Nucleus accumbens (tissue), 56 donors: ENCODE data around the gene AGTRAP.

Experiments used
- DNase-seq, 56 donors: peaks; one replicate each; lab custom pipeline; 2025; lab: John Stamatoyannopoulos, UW

AGTRAP gene

DNA sequence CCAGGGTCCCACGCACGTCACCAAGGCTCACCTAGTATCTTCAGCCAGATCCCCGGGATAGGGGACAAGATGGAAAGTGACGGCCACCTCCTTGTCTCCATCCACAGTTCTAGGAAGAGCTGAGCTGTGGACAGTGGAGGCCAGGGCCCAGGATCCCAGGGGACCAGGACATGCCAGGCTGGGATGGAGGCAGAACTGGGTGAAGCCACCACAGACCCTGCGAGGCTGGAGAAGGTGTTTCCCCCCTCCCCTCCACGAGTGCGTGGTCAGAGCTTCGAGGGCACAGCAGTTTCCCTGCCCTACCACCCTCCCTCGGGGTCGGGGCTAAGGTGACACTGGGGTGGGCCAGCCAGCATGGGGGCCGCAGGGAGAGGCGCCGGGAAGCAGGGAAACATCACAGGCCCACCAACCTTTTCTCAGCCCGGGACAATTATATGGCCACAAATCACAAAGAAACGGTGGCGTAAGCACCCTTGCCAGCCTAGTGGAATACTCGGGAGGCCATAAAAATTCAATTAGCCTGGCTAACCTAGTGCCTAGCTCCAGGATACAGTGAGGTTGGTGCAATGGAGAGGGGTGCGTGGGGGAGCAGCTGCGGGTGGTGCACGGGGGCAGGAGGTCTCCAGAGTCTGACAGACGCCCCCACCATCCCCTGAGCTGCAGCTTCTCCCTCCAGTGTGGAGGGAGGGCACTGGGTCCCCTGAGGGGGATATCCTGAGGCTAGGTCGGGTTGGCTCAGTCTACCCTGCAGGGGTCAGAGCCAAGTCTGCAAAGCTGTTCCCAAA lies 31.1 kb upstream of the AGTRAP start:
- no peak for DNase-seq

DNA sequence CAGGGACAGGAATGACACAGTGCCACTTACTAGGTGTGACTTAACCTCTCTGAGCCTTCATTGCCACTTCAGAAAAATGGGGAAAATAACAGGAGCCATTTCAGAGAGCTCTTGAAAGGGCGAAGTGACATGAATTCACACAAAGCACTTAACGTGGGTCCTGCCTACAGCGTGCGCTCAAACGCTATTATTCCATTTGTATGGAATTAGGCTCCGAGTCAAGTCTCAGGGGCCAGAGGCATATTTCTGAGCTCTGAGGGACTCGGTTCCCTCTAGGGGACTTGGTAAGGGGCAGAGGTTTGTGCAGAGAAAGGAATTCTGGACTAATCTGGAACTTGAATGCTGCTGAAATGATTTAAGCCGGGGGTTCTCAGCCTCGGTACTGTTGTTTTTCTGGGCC lies 30.3 kb upstream of the AGTRAP start:
- DNase-seq = no peak

DNA sequence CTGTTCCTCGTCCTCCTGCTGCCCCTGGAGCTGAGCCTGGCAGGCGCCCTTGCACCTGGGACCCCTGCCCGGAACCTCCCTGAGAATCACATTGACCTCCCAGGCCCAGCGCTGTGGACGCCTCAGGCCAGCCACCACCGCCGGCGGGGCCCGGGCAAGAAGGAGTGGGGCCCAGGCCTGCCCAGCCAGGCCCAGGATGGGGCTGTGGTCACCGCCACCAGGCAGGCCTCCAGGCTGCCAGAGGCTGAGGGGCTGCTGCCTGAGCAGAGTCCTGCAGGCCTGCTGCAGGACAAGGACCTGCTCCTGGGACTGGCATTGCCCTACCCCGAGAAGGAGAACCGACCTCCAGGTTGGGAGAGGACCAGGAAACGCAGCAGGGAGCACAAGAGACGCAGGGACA lies 29.6 kb upstream of the AGTRAP start:
- DNase-seq = no peak

DNA sequence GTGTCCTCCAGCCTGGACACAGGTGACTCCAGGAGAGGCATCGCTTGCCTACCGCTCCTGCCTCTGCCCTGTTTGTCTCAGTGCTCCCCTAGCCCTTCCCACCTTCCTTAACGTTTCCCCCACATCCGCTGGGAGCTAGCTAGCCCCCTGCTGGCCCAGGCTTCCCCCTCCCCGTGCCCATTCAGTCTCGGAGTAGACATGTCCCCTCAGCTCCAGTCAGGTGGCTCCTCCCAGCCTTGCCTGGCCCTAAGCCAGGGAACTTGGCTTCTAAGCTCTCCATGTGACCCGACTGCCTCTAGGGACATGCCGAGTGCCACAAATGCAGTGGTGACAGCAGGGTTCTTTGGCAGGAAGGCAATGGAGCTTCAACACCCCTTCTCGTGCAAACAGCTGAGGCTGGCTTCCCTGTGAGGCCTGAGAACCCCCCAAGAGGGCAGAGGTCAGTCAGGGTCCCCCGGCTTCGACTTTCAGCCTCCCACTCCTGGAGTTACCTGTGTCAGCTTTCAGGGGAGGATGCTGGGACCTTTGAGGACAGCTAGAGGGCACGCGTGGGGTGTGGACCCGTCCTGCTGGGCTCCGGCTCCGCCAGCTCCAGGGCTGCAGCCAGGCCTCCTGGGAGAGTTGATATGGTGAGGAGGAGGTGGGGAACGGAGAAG lies 28.2 kb upstream of the AGTRAP start:
- peak in 11 of 56 donors; percentile 5 to 47 (median 21) for DNase-seq

DNA sequence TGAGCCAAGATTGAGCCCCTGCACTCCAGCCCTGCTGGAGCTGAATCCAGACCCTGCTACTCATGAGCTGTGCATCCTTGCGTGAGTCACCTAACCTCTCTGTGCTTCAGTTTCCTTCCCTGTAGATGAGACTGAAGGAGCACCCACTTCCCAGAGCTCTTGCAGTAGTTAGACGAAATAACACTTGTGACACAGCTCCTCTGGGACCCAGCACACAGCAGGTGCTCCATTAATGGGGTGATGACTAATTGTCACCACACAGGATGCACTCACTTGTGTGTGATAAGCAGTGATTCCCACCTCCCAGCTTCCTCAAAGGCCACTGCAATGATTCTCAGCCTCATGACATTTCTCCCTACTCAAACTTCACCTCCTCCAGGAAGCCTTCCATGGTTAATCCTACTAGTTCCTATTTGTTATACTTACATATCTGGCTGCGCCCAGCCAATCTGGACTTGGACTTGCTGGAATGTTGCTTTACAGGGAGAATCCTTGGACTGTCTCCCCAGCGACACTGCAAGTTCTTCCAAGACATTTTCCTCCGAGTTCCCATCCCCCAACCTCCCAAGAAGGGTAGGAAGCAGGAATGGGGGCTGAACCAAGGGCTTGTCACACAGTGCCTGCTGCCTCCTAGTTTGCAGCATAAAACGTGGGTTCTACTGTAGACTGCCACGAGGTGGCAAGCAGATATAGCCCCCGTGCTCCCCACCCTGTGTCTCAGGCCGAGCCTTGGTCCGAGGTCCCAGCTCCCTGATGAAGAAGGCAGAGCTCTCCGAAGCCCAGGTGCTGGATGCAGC lies 27.2 kb upstream of the AGTRAP start:
- DNase-seq = peak in 5 of 56 donors; percentile 17 to 54 (median 24)

DNA sequence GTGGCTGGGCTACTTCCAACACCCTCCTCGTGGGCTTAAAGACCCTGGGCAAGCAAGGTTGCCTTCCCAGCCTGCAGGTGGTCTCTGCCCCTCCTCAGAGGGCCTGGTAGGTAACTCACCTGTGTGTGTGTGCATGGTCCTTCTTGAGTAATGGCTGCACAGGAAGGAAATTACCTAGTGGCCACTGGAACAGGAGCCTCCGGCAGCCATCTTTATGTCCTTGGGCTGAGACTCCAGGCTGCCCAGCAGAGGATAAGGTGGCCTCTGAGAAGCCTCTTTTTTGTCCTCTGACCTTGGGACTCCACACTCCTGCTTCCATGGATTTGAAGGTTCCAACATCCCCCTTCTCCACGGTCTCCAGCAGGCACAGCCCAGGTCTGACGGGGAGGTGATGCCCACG lies 24.4 kb upstream of the AGTRAP start:
- no peak for DNase-seq

DNA sequence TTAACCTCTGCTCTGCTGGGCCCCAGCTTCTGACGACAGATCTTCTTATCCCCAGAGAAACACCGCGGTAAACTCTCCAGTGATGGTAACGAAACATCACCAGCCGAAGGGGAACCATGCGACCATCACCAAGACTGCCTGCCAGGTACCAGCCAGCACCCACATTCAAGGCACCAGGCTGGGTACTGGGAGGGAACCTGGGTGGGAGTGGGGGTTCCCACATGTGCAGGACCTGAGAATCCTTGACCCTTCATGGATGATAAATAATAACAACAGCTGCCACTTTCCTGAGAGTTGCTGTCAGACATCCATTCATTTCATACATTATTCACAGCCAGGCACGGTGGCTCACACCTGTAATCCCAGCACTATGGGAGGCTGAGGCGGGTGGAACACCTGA lies 23.7 kb upstream of the AGTRAP start:
- DNase-seq = no peak

DNA sequence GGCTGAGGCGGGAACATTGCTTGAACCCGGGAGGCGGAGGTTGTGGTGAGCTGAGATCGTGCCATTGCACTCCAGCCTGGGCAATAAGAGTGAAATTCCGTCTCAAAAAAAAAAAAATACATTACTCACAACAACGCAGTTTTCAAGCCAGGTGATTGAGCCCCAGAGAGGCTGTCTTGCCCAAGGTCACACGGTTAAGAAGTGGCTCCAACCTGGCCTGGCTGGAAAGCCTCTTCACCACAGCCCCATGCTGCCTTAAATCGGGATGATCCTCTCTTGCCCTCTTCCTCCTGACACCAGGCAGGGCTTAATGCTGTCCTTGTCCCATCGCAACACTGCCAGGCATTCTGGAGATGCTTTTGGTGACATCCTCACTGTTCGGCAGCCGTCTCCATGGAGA lies 22.8 kb upstream of the AGTRAP start:
- no peak for DNase-seq

DNA sequence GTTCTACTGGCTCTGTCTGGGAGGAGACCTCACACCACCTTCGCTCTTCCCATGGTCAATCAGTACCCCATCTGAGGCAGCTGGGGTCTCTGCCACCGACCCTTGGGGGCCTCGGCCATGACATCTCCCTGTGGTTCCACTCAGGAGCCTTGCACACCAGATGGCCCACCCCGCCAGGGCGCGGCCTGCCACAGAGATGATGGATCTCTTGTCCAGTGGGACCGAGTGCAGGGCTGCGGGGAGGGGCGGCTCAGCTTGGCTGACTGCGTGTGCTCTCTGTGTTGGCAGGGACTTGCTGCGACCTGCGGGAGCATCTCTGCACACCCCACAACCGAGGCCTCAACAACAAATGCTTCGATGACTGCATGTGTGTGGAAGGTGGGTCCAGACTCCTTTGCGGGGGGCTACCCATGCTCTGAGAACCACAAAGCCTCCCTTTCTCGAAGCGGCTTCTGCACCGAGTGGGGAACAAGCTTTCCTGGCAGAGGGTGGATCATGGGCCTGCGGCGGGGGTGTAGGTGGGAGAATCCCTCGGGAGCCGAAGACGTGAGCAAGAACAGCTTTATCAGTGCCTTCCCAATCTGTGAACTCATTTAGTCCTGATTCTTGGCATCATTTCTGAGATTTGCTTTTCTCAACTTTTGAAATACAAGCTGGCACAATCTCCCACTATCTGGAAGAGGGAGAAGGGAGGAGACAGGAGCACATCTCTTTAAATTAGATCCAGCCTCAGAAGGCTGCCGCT lies 20.9 kb upstream of the AGTRAP start:
- DNase-seq = no peak

DNA sequence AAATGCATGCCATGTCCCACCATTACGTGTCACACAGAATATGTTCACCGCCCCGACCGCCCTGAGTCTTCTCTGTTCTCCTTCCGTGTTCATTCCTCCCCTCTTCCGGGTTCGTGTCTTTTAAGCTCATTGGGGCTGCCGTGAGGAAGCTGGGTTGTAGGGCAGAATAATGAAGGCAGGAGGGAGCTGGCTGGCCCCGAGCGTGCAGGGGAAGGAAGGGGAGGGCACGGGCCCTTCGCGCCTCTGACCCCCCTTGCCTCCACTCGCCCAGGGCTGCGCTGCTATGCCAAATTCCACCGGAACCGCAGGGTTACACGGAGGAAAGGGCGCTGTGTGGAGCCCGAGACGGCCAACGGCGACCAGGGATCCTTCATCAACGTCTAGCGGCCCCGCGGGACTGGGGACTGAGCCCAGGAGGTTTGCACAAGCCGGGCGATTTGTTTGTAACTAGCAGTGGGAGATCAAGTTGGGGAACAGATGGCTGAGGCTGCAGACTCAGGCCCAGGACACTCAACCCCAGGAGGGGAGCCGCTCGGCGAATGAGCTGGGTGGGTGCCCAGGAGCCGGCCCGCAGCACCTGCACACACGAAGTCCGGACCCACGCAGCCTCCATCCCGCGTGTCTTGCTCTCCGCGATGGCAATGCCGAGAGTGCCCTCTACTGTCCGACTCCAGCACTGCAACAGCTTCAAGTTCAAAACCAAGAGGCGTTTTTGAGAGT lies 16.5 kb upstream of the AGTRAP start:
- DNase-seq = peak in 54 of 56 donors; percentile 14 to 92 (median 67)

DNA sequence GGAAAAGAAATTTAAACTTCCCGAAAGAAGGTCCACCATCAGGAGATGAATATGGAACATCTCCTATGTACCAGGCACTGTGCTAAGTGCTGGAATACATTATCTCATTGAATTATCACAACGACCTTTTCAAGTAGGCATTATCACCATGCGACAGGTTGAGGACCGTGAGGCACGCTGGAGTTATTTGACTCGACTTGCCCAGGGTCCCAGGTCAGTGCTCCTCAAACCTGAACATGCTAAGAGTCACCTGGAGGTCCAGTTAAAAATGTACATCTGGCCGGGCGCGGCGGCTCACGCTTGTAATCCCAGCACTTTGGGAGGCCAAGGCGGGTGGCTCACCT lies 15.9 kb upstream of the AGTRAP start:
- DNase-seq = no peak

DNA sequence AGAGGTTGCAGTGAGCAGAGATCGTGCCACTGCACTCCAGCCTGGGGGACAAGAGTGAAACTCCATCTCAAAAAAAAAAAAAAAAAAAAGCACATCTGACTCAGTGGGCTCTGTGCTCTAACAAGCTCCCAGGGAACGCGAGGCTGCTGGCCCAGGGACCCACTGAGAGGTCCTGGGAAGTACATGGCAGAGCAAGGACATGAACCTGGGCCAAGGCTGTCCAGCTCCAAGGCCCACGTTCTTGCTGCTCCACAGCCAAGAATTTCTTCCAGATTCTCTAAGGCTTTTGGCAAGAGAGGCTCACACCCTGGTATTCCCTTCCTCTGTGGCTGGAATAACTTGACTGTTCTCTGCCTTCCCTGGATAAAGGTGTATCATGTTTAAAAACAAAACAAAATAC lies 15.4 kb upstream of the AGTRAP start:
- DNase-seq = peak in 17 of 56 donors; percentile 4 to 54 (median 32)

DNA sequence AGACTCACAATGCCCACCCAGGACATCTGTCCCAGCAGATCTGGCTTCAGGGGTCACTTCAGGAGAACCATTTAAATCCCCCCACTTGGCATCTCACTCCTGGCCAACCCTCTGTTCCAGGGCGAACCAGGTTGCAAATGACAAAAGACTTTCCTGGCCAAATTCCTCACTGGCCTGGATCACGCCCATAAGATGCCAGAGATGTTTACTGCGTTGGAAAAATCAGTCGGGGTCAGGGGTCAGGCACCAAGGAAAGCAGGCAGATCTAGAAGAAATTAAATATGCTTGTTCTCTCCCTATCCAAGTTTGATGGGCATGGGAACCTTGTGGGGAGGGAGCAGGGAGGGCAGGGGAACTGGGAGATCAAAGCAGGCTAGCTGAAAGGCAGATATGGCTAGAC lies 14.6 kb upstream of the AGTRAP start:
- DNase-seq = no peak

DNA sequence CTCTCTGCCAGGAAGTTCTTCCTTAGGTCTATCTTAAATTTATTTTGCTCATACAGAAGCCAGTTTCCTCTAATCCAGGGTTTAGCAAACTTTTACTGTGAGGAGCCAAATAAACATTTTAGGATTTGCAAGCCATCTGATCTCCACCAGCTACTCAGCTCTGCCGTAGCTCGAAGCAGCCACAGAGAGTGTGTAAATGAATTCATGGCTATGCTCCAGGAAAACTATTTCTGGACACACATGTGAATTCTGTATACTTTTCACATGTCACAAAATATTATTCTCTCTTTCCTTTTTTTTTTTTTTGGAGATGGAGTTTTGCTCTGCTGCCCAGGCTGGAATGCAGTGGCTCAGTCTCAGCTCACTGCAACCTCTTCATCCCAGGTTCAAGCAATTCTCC lies 13.4 kb upstream of the AGTRAP start:
- no peak for DNase-seq

DNA sequence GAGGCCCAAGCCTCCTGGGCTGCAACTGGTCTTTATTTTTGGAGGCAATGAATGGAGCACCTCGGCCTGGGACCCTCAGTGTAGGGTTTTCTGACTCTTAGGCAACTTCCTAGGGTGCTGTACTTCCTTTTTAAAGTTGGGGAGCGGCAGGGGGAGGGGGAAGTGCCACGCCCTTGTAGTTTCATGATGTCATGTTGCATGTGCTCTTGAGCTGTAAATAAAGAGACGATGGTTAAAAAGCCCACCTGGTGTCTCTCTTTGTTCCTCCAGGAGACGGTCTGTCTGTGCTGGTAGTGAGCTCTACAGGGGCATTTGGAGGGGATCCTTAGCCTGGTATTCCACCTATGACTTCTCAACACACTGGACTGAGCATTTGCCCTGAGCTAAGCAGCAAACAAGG lies 10.3 kb upstream of the AGTRAP start:
- DNase-seq = no peak

DNA sequence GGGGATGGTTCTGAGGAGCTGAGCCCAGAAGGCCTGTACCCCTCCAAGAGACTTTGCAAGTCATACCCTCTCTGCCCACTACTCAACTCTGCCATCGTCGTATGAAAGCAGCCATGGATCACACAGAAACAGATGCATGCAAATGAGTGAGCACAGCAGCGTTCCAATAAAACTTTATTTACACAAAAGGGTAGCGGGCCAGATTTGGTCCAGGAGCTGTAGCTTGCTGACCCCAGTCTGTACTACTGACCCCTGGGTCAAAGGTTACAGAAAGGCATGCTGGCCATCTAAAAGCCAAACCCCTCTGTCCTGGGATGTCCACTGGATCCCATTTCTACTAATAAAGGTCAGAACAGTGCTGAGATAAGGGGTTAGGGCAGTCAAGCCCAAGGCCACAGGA lies 8.8 kb upstream of the AGTRAP start:
- DNase-seq = no peak

DNA sequence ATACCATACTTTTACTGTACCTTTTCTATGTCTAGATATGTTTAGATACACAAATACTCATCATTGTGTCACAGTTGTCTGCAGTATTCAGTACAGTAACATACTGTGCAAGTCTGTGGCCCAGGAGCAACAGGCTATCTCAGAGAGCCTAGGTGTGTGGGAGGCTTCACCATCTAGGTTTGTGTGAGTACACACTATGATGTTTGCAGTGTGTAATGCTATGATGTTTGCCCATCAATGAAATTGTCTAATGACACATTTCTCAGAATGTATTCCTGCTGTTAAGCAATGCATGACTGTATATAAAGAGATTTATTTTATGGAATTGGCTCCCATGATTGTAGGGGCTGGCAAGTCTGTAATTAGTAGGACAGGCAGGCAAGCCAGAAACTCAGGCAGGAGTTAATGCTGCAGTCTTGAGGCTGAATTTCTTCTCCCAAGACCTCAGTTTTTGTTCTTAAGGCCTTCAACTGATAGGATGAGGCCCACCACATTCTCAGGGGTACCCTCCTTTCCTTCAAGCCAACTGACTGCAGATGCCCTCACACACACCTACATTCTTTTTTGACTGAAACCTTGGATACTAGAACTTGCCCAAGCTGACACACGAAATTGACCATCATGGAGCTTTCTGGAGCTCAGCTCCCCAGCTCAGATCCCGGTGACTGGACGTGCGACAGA lies 7.7 kb upstream of the AGTRAP start:
- DNase-seq = no peak

DNA sequence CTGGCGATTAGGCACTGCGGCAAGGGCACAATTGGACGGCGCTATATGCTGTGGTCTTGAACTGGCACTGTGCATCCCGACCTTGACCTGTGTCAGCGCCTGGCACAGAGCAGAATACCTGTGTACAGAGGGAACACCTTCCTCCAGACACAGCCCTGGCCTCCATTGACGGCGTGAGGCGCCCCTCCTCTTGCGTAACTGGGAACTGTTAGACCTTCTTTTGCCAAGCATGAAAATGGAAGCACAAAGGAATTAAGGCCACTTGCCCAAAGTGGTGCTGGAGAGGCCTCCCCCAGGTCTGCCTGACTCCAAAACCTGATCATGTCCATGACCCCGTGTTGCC lies 6.8 kb upstream of the AGTRAP start:
- no peak for DNase-seq

DNA sequence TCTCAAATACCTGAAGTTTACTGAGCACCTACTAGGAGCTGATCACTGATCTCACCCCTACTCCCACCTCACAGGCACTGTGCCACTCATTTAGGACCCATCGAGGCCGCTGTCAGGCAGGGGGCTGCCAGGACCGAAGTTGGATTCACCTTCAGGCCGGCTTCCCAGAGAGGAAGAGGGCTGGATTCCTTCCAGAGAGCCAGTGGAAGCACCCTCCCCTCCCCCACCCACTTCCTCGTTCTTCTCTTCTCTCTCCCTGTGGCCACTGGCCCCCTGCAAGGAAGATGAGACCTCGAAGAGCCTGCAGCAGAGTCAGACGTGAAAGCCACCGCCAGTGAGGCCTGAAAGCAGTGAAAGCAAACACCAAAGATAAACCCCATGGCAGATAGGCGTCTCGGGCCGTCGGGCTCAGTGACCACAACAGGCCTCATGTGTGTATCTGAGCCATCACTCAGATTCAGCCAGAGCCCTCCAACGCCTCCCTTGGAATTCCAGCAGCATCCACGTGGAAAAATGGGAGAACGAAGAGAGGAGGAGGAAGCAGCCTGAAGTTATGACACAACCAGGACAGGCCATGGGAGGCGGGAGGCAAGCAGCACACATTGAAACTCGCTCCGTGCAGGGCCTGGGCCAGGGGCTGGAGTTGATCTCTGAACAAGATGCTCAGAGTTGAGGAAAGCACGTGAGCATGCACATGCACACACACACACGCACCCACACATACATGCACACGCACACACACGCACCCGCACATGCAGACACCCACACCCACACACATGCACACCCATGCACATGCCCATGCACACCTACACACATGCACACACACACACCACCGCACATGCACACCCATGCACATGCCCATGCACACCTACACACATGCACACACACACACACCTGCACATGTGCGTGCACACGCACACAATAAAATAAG lies 6.2 kb upstream of the AGTRAP start:
- DNase-seq = peak in 1 of 56 donors; percentile 11
